ENCODE measurements around the gene DCUN1D2.

DCUN1D2 gene

DNA sequence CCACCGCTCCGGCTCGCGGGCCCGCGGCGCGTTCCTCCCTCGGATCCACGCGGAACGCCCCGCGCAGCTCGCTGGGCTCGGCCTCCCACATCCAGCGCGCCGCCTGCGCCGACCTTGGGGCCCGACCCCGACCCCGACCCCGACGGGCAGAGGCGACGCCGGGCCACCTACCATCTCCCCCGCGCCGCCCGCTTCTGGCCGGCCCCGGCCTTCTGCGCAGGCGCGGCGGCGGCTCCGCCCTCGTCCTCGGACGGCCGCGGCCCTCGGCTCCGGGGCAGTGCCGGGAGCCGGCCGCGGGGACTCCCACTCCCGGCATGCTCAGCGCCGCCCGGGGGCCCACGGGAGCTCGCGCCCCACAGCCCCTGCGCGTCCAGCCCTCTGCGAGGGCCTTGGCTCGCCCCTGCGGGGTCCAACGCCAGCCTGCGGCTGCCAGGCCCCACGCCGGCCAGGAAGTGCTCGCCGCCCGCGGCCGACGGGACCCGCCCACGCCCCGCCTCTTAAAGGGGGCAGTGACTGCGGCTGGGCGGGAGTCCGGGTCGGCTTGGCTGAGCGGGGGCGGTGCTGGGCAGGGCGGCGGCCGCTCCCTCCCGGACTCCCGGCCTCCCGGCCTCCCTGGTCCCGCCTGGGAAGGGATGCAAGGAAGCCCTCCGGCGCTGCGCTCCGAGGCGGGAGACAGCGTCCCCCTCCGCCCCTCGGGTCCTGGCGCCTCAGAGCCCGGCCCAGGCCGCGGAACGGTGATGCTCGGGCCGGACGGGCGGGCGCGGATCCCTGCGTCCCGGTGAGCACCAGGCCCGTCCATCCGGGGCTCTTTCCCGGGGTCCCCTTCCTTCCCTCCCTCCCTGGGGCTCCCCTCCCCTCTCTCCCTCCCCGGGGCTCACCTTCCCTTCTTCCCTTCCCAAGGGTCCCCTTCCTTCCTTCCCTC, at the start of gene DCUN1D2:
Gene DCUN1D2, minus strand, starts transcription at position 216 of the 922 bp plus-strand sequence. Its CDS starts 42 bp downstream, at position 174.
- H3K36me3 Mint-ChIP-seq = peaks cover 26% of the 10 kb centered on the region
- peaks cover 54% of the 10 kb centered on the region for H3K4me1 Mint-ChIP-seq
- ATAC-seq = peak; percentile 83
- H3K4me3 Mint-ChIP-seq = peak within 1 kb of the TSS; percentile 83
- peak within 1 kb of the TSS; percentile 77 for H3K27ac Mint-ChIP-seq
- DNase-seq (ENCODE audit: low spot score in 2 of 2) = peak; percentile 85 to 96
- H3K9me3 Mint-ChIP-seq = no peaks in the 10 kb centered on the region

DNA sequence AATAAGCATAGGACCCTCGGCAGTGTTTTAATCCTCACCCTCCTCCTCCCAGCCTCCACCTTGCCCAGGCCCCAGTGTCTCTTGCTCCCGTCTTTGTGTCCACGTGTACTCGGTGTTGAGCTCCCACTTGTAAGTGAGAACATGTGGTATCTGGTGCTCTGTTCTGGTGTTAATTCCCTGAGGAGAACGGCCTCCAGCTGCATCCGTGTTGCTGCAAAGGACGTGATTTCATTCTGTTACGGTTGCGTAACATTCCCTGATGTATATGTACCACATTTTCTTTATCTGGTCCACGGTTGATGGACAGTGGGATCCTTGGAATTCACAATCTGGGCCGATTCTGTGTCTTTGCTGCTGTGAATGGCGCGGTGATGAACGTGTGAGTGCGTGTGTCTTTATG, 49.3 kb upstream of the DCUN1D2 start:
- Mint-ChIP-seq H3K4me1 (peaks cover 5% of the 10 kb centered on the region), H3K27ac (no peak overlapping the region), H3K36me3 (peaks cover 7% of the 10 kb centered on the region), H3K9me3 (no peaks in the 10 kb centered on the region), H3K4me3 (no peak overlapping the region)
- DNase-seq (ENCODE audit: low spot score in 2 of 2) = no peak
- ATAC-seq = no peak

DNA sequence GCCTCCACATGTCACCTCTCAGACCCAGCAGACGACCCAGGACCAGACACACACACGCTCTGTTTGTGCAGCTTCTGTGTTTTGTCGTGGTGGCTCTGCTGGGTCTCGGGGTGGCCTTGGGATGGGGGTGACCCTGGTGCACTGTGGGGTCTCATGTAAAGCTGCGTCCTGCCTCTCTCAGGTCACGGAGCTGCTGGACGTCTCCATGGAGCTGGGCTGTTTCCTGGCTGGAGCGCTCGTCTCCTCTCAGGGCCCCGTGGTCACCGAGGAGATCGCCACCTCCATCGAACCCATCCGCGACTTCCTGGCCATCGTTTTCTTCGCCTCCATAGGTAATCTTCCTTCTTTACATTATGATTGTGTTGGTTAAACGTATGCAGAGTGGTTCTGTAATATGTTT, 48.7 kb upstream of the DCUN1D2 start:
- no peak for DNase-seq (ENCODE audit: low spot score in 2 of 2)
- H3K4me3 Mint-ChIP-seq = no peak overlapping the region
- peaks cover 5% of the 10 kb centered on the region for H3K4me1 Mint-ChIP-seq
- H3K36me3 Mint-ChIP-seq = peaks cover 7% of the 10 kb centered on the region
- ATAC-seq = no peak
- no peaks in the 10 kb centered on the region for H3K9me3 Mint-ChIP-seq
- no peak overlapping the region for H3K27ac Mint-ChIP-seq

DNA sequence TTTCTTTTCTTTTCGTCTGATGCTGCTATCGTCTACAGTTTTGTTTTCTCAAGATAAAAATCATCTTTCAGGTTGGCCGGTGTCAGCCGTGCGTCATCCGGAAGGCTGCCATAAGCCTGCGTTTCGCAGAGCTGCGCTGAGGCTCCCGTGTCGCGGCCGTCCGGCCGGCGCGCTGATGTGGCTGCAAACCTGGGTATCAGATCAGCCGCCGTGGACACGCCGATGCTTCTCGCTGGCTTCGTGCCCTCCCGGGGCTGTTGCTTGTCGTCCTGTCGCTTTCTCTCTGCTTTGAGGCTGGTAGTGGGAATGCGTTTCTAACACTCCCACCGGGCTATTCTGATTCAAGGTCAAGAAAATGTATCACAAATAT, 48.2 kb upstream of the DCUN1D2 start:
- no peak overlapping the region for H3K27ac Mint-ChIP-seq
- peaks cover 7% of the 10 kb centered on the region for H3K36me3 Mint-ChIP-seq
- H3K4me3 Mint-ChIP-seq = no peak overlapping the region
- DNase-seq (ENCODE audit: low spot score in 2 of 2) (no peak), ATAC-seq (no peak)
- no peaks in the 10 kb centered on the region for H3K9me3 Mint-ChIP-seq
- peaks cover 4% of the 10 kb centered on the region for H3K4me1 Mint-ChIP-seq

DNA sequence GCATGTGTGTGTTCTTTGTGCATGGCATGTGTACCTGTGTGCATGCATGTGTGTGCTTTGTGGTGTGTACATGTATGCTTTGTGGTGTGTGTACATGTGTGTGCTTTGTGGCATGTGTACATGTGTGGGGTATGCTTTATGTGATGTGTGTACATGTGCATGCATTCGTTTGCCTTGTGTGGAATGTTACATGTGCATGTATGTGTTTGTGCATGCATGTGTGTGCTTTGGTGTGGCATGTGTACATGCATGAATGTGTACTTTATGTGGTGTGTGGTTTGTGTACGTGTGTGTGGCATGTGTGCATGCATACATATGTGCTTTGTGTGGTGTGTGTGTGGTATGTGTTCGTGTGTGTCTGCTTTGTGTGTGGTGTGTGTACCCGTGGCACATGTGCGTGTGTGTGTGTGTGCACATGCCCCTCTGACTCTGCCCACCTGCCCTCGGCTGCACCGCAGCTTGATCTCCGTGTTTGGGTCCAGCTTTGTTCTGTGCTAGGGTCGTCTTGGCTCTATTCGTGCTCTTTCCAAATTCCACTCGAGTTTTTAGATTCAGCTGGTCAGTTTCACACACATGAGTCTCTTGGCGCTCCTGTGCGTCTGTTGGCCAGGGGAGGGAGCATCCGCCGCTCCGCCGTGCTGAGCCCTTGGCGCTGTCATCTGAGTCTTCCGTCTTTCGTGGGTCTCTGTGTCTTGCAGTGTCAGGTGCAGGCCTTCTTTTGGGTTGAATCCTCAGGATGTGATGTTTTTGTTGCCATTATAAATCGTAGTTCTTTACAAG, 47.6 kb upstream of the DCUN1D2 start:
- Mint-ChIP-seq H3K4me1 (no peaks in the 10 kb centered on the region), H3K27ac (no peak overlapping the region), H3K9me3 (no peaks in the 10 kb centered on the region), H3K4me3 (no peak overlapping the region), H3K36me3 (peaks cover 7% of the 10 kb centered on the region)
- DNase-seq (ENCODE audit: low spot score in 2 of 2) (no peak), ATAC-seq (no peak)

DNA sequence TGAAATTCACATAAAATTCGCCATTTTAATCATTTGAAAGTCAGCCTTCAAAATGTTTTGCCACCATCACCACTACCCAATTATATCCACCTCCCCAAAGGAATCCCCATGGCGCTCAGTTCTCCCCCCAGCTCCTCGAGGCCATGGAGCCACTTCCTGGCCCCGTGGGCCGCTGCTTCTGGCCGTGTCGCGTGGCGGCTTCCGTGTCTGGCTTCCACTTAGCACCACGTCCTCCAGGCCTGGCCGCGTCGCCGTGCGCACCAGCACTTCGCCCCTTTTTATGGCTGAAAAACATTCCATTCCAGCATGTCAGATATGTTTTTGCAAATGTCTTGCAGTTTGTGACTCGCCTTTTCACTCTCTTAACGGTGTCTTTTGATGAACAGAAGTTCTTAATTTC, 46.7 kb upstream of the DCUN1D2 start:
- no peak overlapping the region for H3K27ac Mint-ChIP-seq

DNA sequence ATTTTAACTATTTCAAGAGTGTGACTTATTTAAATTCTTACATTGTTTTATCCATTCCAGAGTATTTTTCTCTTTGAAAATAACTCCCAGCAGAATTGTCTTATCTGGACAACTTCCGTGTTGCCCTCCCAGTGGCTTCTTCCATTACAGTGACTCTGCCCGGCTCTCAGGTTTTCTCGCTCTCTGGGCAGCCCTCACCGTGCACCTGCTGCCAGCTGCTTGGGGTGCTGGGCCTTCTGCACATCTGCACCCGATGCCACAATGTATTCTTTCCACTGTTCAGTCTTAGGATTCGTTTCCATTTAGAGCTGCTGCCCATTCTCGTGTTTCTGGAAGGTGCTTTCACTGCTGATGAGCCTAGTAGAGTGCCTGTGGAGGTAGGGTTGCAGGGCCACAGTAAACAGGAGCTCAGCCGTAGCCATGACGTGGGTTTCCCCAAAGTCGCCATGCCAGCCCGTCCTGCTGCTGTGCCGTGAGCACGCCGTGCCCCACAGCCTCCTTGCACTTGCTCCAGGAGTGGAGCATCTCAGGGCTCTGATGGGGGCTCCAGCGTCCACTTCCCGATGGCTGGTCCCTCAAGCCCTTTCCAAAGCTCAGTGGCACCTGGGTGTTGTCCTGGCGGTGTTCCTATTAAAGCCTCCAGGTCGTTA, 46.1 kb upstream of the DCUN1D2 start:
- no peak for ATAC-seq
- no peak for DNase-seq (ENCODE audit: low spot score in 2 of 2)
- H3K4me1 Mint-ChIP-seq = no peaks in the 10 kb centered on the region
- H3K27ac Mint-ChIP-seq = no peak overlapping the region
- H3K4me3 Mint-ChIP-seq = no peak overlapping the region
- peaks cover 7% of the 10 kb centered on the region for H3K36me3 Mint-ChIP-seq
- no peaks in the 10 kb centered on the region for H3K9me3 Mint-ChIP-seq

More for the DNA sequence above, 46.7 kb upstream of the DCUN1D2 start:
- DNase-seq (ENCODE audit: low spot score in 2 of 2) (no peak), ATAC-seq (no peak)
- no peak overlapping the region for H3K4me3 Mint-ChIP-seq
- peaks cover 7% of the 10 kb centered on the region for H3K36me3 Mint-ChIP-seq
- H3K4me1 Mint-ChIP-seq = no peaks in the 10 kb centered on the region
- H3K9me3 Mint-ChIP-seq = no peaks in the 10 kb centered on the region

DNA sequence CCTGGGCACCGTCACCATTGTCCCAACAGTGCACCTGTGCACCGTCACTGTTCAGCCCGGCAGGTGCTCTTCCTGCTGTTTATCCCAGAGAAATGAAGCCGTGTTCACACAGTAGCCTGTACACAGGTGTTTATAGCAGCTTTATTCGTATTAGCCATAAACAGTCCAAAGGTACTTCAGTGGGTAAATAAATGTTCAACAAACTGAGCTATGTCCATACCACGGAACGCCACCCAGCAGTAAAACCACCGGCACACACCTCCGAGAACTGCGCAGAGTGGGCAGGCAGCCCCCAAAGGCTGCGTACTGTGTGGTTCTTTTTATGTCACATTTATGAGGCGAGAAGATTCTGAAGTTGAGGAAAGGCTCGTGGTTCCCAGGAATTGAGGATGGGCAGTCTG, 44.9 kb upstream of the DCUN1D2 start:
- H3K4me3 Mint-ChIP-seq = no peak overlapping the region
- H3K27ac Mint-ChIP-seq = no peak overlapping the region
- H3K4me1 Mint-ChIP-seq = no peaks in the 10 kb centered on the region
- DNase-seq (ENCODE audit: low spot score in 2 of 2) = no peak
- no peak for ATAC-seq
- H3K36me3 Mint-ChIP-seq = peaks cover 11% of the 10 kb centered on the region
- H3K9me3 Mint-ChIP-seq = no peaks in the 10 kb centered on the region

DNA sequence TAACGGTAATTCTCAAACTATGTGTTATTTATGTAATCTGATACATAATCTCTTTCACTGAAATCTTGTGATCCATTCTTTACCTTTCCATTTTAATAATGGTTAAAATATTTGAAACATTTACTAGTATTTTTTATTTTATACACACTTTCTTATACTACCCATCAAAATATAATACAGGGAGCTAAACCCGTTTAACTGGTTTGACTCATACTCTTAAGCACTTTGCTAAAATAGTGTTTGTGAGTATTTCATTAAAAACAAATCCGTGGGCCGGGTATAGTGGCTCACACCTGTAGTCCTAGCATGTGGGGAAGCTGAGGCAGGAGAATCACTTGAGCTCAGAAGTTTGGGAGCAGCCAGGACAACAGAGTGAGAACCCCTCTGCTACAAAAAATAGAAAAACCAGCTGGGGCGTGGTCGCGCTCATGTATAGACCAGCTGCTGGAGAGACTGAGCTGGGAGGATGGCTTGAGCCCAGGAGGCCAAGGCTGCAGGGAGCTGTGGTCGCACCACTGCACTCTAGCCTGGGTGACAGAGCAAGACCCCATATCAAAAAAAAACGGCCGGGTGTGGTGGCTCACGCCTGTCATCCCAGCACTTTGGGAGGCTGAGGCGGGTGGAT, 43.8 kb upstream of the DCUN1D2 start:
- DNase-seq (ENCODE audit: low spot score in 2 of 2) (no peak), ATAC-seq (no peak)
- Mint-ChIP-seq H3K36me3 (peaks cover 20% of the 10 kb centered on the region), H3K9me3 (no peaks in the 10 kb centered on the region), H3K4me3 (no peak overlapping the region), H3K4me1 (no peaks in the 10 kb centered on the region), H3K27ac (no peak overlapping the region)

DNA sequence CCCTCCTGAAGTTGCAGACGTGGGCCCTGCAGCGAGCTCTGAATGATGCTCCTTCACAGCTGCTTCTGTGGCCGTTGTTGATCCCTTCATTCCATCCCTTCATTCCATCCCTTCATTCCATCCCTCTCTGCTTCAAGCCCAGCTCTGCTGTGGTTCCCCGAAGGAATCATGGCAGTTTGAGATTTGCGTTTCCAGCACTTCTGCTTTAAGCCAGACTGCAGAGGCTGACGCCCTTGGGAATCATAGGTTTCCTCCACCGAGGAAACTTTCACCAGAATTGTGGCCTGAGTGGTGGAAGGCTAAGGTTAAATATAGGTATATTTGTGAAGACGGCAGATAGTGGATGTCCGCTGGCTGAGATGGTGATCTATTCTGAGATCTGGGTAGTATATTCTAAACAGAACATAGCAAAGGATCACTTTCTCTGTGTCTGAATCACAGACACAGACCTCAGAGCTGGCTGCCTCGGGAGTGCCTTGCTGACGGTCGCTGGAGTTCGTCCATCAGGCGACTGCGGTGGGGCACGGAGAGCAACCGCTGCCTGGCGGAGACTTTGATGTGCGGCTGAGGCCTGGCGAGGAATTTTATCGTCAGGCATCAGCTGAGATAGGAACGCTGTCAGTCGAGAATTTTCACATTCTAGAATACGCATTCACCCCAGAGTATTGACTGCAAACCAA, 42.8 kb upstream of the DCUN1D2 start:
- peaks cover 28% of the 10 kb centered on the region for H3K36me3 Mint-ChIP-seq
- H3K4me3 Mint-ChIP-seq = no peak overlapping the region
- no peak for ATAC-seq
- no peak overlapping the region for H3K27ac Mint-ChIP-seq
- no peaks in the 10 kb centered on the region for H3K4me1 Mint-ChIP-seq
- DNase-seq (ENCODE audit: low spot score in 2 of 2) = no peak
- no peaks in the 10 kb centered on the region for H3K9me3 Mint-ChIP-seq

DNA sequence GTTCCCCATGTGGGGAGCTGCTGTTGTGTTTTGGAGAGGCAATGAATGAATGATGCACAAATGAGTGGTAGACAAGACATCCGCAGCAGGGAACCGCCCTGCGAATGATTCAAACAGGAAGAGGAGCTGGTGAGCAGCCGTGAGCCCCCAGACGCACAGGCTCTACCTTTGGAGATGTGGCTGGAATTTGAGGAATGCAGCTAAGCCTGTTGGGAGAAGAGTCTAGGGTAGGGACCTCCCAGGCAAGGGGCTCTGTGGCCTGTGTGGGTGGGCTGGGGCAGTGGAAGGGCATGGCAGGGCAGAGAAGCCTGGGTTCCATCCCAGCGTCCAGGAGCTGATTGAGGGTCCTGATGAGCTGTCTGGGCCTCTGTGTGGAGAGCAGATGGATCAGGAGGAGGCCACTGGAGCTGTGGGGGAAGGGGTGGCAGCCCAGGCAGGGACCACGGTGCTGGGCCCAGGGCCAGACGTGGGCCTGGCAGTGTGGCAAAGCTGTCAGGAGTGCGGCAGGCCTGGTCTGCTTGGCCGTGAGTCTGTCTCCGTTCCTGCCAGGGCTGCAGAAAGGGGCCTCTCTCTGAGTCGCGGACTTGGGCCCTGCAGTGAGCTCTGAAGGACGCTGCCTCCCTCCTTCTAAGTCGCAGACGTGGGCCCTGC, 41.8 kb upstream of the DCUN1D2 start:
- H3K27ac Mint-ChIP-seq = no peak overlapping the region
- DNase-seq (ENCODE audit: low spot score in 2 of 2) = no peak
- ATAC-seq = no peak
- peaks cover 38% of the 10 kb centered on the region for H3K36me3 Mint-ChIP-seq
- H3K9me3 Mint-ChIP-seq = no peaks in the 10 kb centered on the region
- no peaks in the 10 kb centered on the region for H3K4me1 Mint-ChIP-seq
- H3K4me3 Mint-ChIP-seq = no peak overlapping the region

DNA sequence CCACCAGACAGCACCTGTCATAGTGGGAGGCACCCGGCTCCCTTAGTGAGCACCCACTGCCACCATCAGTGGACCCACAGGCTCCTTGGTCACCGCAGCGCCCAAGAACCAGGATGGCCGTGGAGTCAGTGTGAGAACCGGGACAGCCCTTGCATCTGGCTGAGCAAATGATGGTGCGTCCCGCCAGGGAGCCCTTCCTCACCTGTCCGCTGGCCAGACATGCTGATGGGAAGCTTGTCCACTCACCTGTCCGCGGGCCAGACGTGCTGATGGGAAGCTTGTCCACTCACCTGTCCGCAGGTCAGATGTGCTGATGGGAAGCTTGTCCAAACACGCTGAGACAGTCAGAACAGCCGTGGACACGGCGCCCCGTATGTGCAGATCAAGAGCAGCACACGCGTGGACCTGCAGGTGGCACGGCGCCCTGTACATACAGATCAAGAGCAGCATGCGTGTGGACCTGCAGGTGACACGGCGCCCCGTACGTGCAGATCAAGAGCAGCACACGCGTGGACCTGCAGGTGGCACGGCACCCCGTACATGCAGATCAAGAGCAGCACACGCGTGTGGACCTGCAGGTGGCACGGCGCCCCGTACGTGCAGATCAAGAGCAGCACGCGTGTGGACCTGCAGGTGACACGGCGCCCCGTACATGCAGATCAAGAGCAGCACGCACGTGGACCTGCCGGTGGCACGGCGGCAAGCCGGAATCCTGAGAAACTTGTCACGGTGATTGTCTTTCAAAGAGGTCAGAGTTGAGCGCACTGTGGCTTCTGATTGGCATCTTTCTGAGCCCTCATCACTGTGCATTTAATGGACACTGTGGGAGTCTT, 40.7 kb upstream of the DCUN1D2 start:
- no peak overlapping the region for H3K4me3 Mint-ChIP-seq
- DNase-seq (ENCODE audit: low spot score in 2 of 2) (no peak), ATAC-seq (no peak)
- H3K27ac Mint-ChIP-seq = no peak overlapping the region
- H3K9me3 Mint-ChIP-seq = no peaks in the 10 kb centered on the region
- peaks cover 46% of the 10 kb centered on the region for H3K36me3 Mint-ChIP-seq
- no peaks in the 10 kb centered on the region for H3K4me1 Mint-ChIP-seq

DNA sequence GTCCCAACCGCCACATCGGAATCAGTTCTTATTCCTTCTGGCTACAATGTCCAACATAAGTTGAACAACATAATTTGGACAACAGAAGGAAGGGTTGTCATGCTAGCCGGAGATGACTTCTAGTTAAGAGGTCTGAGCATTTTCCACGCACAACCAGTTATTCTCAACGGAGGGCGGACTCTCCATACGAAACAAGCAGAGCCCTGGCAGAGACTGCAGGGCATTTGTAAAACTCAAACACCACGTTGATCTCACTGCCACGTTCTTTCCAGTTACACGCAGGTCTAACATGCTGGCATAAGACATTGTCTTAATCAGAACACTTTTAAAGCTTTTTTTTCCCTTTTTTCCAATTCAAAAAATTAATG, 38.3 kb upstream of the DCUN1D2 start:
- Mint-ChIP-seq H3K4me3 (no peak overlapping the region), H3K9me3 (no peaks in the 10 kb centered on the region), H3K27ac (no peak overlapping the region), H3K4me1 (no peaks in the 10 kb centered on the region), H3K36me3 (peaks cover 50% of the 10 kb centered on the region)
- DNase-seq (ENCODE audit: low spot score in 2 of 2) (no peak), ATAC-seq (no peak)
